ENCODE data around the gene VAMP2. TPM values are rescaled to one million over a fixed set of nuclear protein-coding genes. Genes with fewer than 3 reads are reported as not detected.

Gene VAMP2
- total RNA-seq, 2 experiments from 2014 or later: 71.1 to 79.1 TPM

GRCh38 chr17:8152112-8152775 is 10.5 kb downstream of the VAMP2 start, which contains the start of gene PER1:
PER1 (minus strand) TSS chr17:8152404; CDS start chr17:8150706, 1,698 bp downstream.
- Mint-ChIP-seq H3K36me3 (ENCODE audit: low read depth) (peaks cover 11% of the 10 kb centered on the region), H3K27me3 (no peaks in the 10 kb centered on the region), H3K4me1 (peaks cover 27% of the 10 kb centered on the region), H3K9me3 (no peaks in the 10 kb centered on the region), H3K27ac (no peak within 1 kb of the TSS), H3K4me3 (peak within 1 kb of the TSS; percentile 84)
- ChIA-PET CTCF (interaction anchor here (1.0 to 6.7 kb wide), 3 partner anchors 13 to 232 kb away, joined by 3 to 54 read pairs (median 3); no protein-coding TSS in a partner anchor), POLR2A (no interaction called here)
- DNase-seq: peak; percentile 86

DNA sequence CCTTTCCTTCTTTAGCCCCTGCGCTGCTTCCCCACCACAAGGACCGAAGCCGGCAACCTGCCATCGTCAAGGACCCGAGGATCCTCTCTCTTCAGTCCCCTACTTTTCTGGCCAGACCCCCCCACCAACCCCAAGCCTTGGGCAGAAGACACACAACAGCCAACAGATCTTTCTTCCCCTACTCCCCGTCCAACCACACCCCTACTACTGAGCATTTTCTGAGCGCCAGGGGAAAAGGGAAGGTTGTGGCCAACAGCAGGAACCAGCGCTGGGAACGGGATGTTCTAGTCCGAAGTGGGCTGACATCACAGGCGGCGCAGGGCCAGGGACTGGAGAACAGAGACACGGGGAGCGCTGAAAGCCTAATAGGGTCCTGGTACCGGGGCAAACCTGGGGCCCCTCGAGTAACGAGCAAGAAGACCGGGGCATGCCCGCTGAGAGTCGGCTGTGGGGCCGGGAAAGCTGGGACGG is 11.1 kb downstream of the VAMP2 start:
- ChIA-PET CTCF (interaction anchor here (1.0 to 6.7 kb wide), 3 partner anchors 12 to 38 kb away, joined by 3 to 54 read pairs (median 5); partner anchors contain the start of gene BORCS6), POLR2A (interaction anchor here (0.5 kb wide), 1 partner anchor 12 kb away, joined by 3 read pairs; no protein-coding TSS in a partner anchor)
- H3K4me1 Mint-ChIP-seq: peaks cover 27% of the 10 kb centered on the region
- peak overlapping the region; percentile 84 for H3K4me3 Mint-ChIP-seq
- no peak overlapping the region for H3K27ac Mint-ChIP-seq
- peak; percentile 43 for DNase-seq
- H3K27me3 Mint-ChIP-seq: no peaks in the 10 kb centered on the region
- peaks cover 15% of the 10 kb centered on the region for H3K36me3 Mint-ChIP-seq (ENCODE audit: low read depth)
- no peaks in the 10 kb centered on the region for H3K9me3 Mint-ChIP-seq

GRCh38 chr17:8151120-8151640 is 11.6 kb downstream of the VAMP2 start:
- POLR2A ChIA-PET: interaction anchor here (0.5 kb wide), 1 partner anchor 12 kb away, joined by 3 read pairs; no protein-coding TSS in a partner anchor
- peaks cover 19% of the 10 kb centered on the region for H3K36me3 Mint-ChIP-seq (ENCODE audit: low read depth)
- no peaks in the 10 kb centered on the region for H3K9me3 Mint-ChIP-seq
- CTCF ChIA-PET: interaction anchor here (0.6 to 6.7 kb wide), 4 partner anchors 12 to 76 kb away, joined by 3 to 54 read pairs (median 4); partner anchors contain the start of gene BORCS6
- peak; percentile 92 for DNase-seq
- no peaks in the 10 kb centered on the region for H3K27me3 Mint-ChIP-seq
- H3K27ac Mint-ChIP-seq: no peak overlapping the region
- peaks cover 27% of the 10 kb centered on the region for H3K4me1 Mint-ChIP-seq
- H3K4me3 Mint-ChIP-seq: peak overlapping the region; percentile 84

DNA sequence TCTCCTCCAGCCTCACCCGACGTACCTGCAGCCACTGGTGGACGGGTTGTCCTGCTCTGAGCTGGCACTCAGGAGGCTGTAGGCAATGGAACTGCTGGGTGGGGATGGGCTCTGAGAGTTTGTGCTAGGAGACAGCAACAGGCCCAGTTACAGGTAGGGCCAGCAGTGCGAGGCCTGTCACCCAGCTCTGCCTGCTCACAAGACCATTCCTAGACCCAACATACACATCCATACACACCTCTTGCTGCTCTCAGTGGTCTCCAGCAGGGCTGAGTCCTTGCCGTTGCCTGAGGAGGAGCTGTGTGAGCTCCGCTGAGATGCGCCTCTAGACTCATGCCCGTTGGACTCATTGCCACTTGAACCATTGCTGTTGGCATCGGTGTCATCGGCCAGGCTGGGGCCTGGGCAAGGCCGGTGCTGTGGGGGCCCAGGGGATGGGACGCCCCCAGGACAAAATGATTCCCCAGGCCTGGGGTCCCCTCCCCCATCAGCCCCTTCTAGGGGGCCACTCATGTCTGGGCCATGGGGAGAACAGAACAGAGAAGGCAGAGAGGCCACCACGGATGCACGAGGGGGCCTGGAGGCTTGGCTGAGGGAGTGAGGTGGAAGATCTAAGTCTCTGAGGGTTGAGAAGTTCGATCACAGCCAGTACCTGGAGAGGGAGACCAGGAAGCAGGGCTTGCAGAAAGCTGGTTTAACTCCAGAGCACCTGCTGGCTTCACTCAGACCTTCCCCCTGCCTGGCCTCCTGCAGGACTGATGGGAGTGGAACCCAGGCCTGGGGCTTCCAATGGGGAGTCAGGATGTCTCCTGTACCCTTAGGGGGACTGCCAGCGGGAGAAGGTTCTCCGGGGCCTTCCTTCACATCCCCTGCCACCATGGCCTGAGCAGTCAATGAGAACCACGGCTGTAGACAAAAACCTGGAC is 12.3 kb downstream of the VAMP2 start:
- DNase-seq: no peak
- CTCF ChIA-PET: interaction anchor here (0.6 to 6.7 kb wide), 5 partner anchors 11 to 77 kb away, joined by 3 to 54 read pairs (median 4); partner anchors contain the start of gene BORCS6
- Mint-ChIP-seq H3K4me3 (peak overlapping the region; percentile 84), H3K9me3 (no peaks in the 10 kb centered on the region), H3K27ac (no peak overlapping the region), H3K4me1 (peaks cover 27% of the 10 kb centered on the region), H3K27me3 (no peaks in the 10 kb centered on the region), H3K36me3 (ENCODE audit: low read depth) (peaks cover 25% of the 10 kb centered on the region)
- POLR2A ChIA-PET: no interaction called here

GRCh38 chr17:8149419-8150193 is 13.1 kb downstream of the VAMP2 start:
- Mint-ChIP-seq H3K27me3 (no peaks in the 10 kb centered on the region), H3K9me3 (no peaks in the 10 kb centered on the region), H3K27ac (peak overlapping the region; percentile 57), H3K4me3 (no peak overlapping the region), H3K4me1 (peaks cover 27% of the 10 kb centered on the region), H3K36me3 (ENCODE audit: low read depth) (peaks cover 26% of the 10 kb centered on the region)
- DNase-seq: no peak
- CTCF ChIA-PET: interaction anchor here (1.4 to 6.7 kb wide), 3 partner anchors 10 to 72 kb away, joined by 4 to 54 read pairs (median 4); no protein-coding TSS in a partner anchor
- POLR2A ChIA-PET: no interaction called here

DNA sequence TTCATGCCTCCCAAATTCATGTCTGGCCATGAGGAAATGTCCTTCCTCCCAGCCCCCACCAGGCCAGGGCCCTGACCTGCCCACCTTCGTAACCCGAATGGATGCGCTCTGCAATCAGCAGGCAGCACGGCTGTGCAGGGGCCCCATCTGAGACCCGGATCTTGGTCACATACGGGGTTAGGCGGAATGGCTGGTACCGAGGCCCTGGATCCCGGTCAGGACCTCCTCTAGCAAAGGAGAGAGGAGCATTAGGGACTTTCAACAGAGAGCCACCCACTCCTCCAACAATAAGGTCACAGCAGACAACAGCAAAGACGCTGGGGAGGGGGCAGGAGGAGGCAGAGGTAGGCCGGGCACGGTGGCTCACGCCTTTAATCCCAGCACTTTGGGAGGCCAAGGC is 14.2 kb downstream of the VAMP2 start:
- H3K4me3 Mint-ChIP-seq: no peak overlapping the region
- no peaks in the 10 kb centered on the region for H3K9me3 Mint-ChIP-seq
- peaks cover 31% of the 10 kb centered on the region for H3K36me3 Mint-ChIP-seq (ENCODE audit: low read depth)
- DNase-seq: no peak
- H3K27ac Mint-ChIP-seq: no peak overlapping the region
- ChIA-PET POLR2A (no interaction called here), CTCF (interaction anchor here (0.8 to 6.7 kb wide), 3 partner anchors 9 to 21 kb away, joined by 3 to 54 read pairs (median 3); no protein-coding TSS in a partner anchor)
- peaks cover 26% of the 10 kb centered on the region for H3K4me1 Mint-ChIP-seq
- no peaks in the 10 kb centered on the region for H3K27me3 Mint-ChIP-seq

GRCh38 chr17:8147805-8148404 is 14.8 kb downstream of the VAMP2 start:
- H3K27me3 Mint-ChIP-seq: no peaks in the 10 kb centered on the region
- H3K9me3 Mint-ChIP-seq: no peaks in the 10 kb centered on the region
- no peak overlapping the region for H3K4me3 Mint-ChIP-seq
- H3K27ac Mint-ChIP-seq: no peak overlapping the region
- POLR2A ChIA-PET: no interaction called here
- CTCF ChIA-PET: interaction anchor here (0.8 to 6.7 kb wide), 5 partner anchors 8 to 136 kb away, joined by 3 to 54 read pairs (median 4); no protein-coding TSS in a partner anchor
- peaks cover 31% of the 10 kb centered on the region for H3K36me3 Mint-ChIP-seq (ENCODE audit: low read depth)
- peaks cover 19% of the 10 kb centered on the region for H3K4me1 Mint-ChIP-seq
- DNase-seq: no peak

DNA sequence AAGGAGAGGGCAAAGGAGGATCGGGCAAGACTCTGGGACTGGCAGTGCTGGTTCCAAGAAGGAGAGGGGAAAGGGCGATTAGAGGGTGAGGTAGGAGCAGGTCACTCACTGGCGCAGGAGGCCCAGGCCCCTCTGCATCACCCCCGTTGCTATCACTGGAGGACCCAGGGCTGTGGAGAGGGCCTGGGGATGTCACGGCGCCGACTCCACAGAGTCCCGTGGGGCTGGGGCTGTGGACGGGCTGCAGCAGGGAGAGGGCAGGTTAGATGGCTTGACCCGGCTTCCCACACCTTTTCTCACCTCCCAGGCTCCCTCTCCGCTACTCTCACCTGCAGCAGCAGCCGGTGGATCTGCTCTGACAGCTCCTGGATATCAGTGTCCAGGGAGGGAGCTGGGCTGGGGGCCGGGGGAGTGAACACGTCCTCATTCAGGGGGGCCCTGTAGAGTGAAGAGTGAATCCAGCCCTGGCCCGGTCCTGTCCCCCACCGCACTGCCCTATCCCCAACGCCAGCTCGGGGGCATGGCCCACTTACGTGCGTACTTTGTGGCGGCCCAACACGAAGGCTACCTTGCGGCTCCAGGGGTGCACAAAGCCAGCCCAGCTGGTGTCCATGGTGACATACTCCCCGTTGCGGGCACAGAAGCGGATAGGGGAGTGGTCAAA is 15.5 kb downstream of the VAMP2 start:
- POLR2A ChIA-PET: no interaction called here
- Mint-ChIP-seq H3K27me3 (no peaks in the 10 kb centered on the region), H3K27ac (no peak overlapping the region)

GRCh38 chr17:8146381-8147140 is 16.2 kb downstream of the VAMP2 start:
- no peak for DNase-seq
- no peaks in the 10 kb centered on the region for H3K27me3 Mint-ChIP-seq
- H3K9me3 Mint-ChIP-seq: no peaks in the 10 kb centered on the region
- ChIA-PET POLR2A (no interaction called here), CTCF (interaction anchor here (1.0 to 6.7 kb wide), 4 partner anchors 7 to 137 kb away, joined by 4 to 54 read pairs (median 7); no protein-coding TSS in a partner anchor)
- no peak overlapping the region for H3K4me3 Mint-ChIP-seq
- peaks cover 9% of the 10 kb centered on the region for H3K4me1 Mint-ChIP-seq
- peaks cover 36% of the 10 kb centered on the region for H3K36me3 Mint-ChIP-seq (ENCODE audit: low read depth)
- H3K27ac Mint-ChIP-seq: no peak overlapping the region

More for the DNA sequence above, 15.5 kb downstream of the VAMP2 start:
- no peak overlapping the region for H3K4me3 Mint-ChIP-seq
- no peaks in the 10 kb centered on the region for H3K9me3 Mint-ChIP-seq
- CTCF ChIA-PET: interaction anchor here (1.0 to 6.7 kb wide), 3 partner anchors 8 to 136 kb away, joined by 4 to 54 read pairs (median 9); no protein-coding TSS in a partner anchor
- peaks cover 31% of the 10 kb centered on the region for H3K36me3 Mint-ChIP-seq (ENCODE audit: low read depth)
- no peak for DNase-seq
- H3K4me1 Mint-ChIP-seq: peaks cover 13% of the 10 kb centered on the region

DNA sequence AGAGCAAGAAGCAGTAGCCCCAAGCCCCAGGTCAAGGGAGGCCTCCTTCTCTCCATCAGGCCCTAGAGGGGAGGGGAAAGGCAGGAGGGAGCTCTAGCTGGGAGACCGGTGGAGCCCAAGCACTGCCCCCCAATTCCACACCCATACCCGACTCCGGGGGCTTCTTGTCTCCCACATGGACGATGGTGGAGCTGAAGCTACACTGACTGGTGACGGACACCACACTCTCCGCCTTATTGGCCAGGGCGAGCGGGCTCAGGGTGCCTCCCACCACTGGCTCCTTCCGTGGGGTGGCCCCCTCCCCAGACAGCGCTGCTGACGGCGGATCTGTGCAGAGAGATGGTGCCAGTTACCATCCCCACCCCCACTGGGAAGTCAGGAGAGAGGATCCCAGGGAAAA is 16.9 kb downstream of the VAMP2 start:
- Mint-ChIP-seq H3K9me3 (no peaks in the 10 kb centered on the region), H3K27ac (peak overlapping the region; percentile 25), H3K27me3 (no peaks in the 10 kb centered on the region), H3K36me3 (ENCODE audit: low read depth) (peaks cover 42% of the 10 kb centered on the region), H3K4me3 (no peak overlapping the region), H3K4me1 (peaks cover 6% of the 10 kb centered on the region)
- DNase-seq: no peak
- POLR2A ChIA-PET: no interaction called here
- CTCF ChIA-PET: interaction anchor here (1.1 to 2.2 kb wide), 3 partner anchors 10 to 24 kb away, joined by 3 to 9 read pairs (median 5); no protein-coding TSS in a partner anchor
